ENCODE measurements around the gene HPCAL1.

Gene HPCAL1

DNA sequence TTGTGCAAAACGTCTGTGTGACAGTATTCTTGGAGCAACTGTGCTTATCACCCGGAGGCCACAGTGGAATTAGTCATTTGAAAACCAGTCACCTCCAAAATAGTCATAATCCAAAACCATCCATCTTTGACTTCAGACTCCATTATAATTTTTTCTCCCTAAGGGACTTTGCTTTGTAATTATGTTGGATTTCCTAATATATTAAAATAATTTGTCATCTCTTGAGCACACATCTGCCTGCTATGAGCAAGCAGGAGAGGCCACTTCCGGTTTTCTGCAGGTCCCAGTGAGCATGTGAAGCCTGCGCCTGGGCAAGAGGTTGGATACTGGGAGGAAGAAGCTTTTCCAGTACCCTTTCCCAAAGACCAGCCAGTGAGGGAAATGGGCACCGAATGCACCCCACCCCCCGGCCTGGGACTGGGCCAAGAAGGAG is 87.7 kb downstream of the HPCAL1 start:
- no peak for DNase-seq (ENCODE audit: low spot score)

DNA sequence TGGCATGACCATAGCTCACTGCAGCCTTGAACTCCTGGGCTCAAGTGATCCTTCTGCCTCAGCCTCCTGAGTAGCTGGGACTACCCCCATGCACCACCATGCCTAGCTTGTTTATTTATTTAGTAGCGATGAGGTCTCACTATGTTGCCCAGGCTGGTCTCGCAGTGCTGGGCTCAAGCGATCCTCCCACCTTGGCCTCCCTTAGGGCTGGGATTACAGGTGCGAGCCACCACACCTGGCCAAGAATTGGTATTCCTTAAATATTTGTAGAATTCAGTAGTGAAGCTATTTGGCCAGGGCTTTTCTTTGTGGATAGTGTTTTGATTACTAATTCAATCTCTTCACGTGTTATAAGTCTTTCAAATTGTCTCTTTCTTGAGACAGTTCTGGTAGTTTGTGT is 89.4 kb downstream of the HPCAL1 start:
- no peak for DNase-seq (ENCODE audit: low spot score)

GRCh38 chr2:10392548-10392947 is 89.8 kb downstream of the HPCAL1 start:
- DNase-seq (ENCODE audit: low spot score): no peak

DNA sequence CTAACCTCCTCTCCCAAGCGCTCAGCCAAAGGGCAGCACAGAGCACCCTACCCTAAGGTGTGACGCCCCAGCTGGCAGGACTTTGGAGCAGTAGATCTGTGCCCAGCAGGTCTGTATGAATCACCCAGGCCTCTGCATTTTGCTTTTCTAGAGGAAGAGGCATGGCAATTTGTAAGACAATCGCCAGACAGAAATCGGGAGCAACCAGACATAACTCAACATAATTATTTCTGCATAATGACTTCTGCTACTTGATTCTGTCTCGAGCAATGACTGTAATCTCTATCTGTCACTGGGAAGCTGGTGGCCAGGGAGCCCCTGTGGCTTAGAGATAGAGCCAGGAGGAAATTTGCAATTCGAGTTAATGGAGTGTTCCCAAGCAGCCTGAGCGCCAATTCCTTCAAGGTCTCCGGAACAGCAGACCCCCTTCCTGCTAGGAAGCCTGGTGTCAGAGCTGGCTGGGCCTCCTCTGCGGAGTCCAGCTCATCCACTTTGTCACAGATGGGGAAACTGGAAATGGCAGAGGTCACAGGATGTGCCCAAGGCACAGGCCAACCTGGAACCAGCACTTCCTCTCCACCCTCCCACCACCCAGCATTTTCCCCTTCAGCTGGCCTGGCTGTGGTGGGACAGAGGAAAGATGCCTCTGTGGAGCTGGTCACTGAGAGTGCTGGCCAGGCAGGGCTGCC is 90.4 kb downstream of the HPCAL1 start:
- DNase-seq (ENCODE audit: low spot score): no peak

- DNase-seq (ENCODE audit: low spot score): no peak
Measured at GRCh38 chr2:10393640-10393982, 90.9 kb downstream of the HPCAL1 start.

- no peak for DNase-seq (ENCODE audit: low spot score)
Measured at GRCh38 chr2:10395893-10396292, 93.2 kb downstream of the HPCAL1 start.

DNA sequence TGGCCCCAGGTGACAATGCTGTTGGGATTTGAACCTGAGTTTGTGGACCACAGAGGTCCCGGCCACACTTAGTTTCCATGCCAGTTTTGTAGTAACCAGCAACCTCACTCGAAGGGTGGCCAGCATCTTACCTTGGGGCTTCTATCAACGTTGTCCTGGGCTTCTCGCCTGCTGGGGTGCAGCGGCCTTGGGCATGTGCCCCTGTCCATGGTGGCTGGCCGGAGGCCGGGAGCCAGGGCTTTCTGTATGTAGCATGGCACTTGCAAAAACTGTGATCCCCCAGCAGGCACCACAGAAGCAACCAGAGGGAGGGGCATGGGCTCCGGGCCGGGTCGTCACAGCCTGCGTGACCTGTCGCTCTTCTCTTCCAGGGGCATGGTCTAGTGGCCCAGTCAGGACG is 93.8 kb downstream of the HPCAL1 start:
- DNase-seq (ENCODE audit: low spot score): no peak

- DNase-seq (ENCODE audit: low spot score): no peak
Measured at GRCh38 chr2:10397297-10397875, 94.7 kb downstream of the HPCAL1 start.

GRCh38 chr2:10397878-10398277 is 95.2 kb downstream of the HPCAL1 start:
- DNase-seq (ENCODE audit: low spot score): no peak

GRCh38 chr2:10398496-10398895 is 95.8 kb downstream of the HPCAL1 start:
- DNase-seq (ENCODE audit: low spot score): no peak

DNA sequence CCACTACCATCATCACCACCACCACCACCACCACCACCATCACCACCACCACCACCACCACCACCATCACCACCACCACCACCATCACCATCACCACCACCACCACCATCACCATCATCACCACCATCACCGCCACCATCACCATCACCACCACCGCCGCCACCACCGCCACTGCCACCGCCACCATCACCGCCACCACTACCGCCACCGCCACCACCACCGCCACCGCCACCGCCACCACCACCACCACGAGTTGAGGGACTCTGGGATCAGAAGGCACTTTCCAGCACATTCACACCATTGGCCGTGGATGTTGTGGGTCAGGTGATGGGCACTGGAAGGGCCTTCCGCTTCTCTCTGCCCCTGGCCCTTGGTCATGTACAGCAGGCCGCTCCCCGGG is 96.7 kb downstream of the HPCAL1 start:
- no peak for DNase-seq (ENCODE audit: low spot score)

- DNase-seq (ENCODE audit: low spot score): no peak
Measured at GRCh38 chr2:10400002-10400401, 97.3 kb downstream of the HPCAL1 start.

- no peak for DNase-seq (ENCODE audit: low spot score)
Measured at GRCh38 chr2:10400568-10400977, 97.9 kb downstream of the HPCAL1 start.

- peak; percentile 85 for DNase-seq (ENCODE audit: low spot score)
Measured at GRCh38 chr2:10400978-10401951, 98.6 kb downstream of the HPCAL1 start.

- DNase-seq (ENCODE audit: low spot score): no peak
Measured at GRCh38 chr2:10402062-10402585, 99.4 kb downstream of the HPCAL1 start.

DNA sequence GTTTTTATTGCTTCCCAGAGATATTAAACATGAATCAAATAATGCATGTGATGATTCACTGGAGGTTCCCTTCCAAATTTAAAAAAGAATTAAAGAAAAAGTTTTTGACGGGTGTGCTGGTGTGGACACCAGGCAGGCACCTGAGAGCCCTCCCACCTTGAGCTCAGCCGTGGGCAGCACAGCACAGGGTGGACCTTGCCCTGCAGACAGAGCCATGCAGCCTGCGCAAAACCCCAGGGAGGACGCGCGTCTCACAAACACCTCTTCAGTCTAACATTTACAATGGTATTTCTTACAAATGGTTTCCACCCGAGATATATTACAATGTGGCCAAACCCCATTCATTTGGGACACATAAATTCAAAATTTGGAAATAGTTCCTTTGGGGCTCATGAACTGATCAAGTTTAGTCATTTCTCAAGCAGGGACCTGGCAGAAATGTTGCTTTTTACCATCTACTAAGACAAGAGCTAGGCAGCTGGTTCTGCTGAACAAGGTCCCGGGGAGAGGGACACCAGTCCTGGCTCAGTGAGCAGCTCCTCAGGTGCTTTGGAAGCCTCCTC is 100.0 kb downstream of the HPCAL1 start:
- DNase-seq (ENCODE audit: low spot score): no peak

DNA sequence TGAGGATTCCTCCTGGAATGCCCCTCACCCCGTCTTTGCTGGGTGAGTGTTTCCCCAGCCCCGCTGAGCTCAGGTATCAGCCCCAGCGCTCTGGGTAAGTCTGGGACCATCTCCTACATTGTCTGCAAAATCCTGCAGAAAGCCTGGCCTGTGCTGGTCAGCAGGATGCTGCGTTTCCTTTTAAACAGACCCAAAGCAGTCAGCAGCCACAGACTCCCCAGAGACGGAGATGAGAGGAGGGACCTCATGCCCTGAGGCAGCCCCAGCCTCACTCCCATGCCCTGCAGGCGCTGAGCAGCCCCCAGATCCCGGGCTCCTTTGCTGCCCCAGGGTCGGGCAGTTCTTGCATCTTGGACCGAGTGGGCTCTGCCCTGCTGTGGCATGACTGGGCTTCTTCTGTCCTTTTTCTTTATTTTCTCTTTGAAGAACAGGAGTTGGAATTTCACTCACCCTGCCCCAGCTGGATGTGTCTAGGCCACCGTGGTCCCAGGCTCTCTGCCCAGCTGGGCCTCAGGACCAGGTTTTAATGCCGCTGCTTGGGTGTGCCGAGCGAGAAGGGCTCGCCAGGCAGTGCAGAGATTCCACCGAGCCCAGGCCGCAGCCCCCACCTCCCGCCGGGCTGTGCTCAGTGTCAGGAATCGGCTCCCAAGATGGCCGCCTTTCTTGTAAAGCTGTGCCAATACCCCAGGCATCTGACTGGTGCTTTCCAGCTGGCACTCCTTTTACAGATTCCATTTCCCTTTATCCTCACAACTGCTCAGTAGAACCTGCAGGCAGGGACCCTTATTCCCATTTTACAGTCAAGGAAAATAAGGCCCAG is 101.8 kb downstream of the HPCAL1 start:
- no peak for DNase-seq (ENCODE audit: low spot score)

DNA sequence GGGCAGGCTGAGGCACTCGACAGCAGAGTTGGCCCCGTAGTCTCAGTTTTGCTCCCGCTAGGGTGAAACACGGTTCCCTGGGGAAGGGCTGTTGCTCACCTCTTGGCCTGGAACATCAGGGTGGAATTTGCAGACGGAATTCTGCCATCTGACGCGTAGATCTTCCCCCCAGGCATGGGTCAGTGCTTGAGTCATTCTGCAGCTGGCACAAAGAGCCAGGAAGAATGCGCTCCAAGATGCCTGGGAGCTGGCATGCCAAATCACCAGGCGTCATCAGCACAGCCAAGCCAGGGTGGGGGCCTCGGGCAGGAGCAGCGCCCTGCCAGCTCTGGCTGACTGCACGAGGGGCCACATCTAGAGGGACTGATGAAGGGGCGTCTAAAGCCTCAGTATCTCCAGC is 102.7 kb downstream of the HPCAL1 start:
- peak; percentile 31 for DNase-seq (ENCODE audit: low spot score)

DNA sequence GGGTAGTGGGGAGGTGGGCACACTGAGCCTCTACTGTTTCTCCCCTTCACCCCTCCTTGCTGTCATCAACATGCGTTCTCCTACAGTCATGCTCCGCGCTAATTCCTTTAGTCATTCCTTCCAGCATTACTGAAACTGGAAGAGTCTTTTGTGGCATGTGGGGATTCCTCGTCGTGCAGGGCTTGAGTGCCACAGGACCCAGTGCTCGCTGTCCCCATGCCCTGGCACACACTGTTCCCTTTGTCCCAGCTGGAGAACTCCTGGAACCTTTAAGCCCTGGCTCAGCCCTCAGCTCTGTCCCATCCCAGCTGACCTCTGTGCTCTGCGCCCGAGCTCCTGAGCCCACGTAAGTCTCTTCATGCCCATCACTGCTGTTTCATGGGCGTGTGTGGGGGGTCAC is 103.3 kb downstream of the HPCAL1 start:
- no peak for DNase-seq (ENCODE audit: low spot score)

- DNase-seq (ENCODE audit: low spot score): no peak
Measured at GRCh38 chr2:10406491-10407188, 103.9 kb downstream of the HPCAL1 start.

- no peak for DNase-seq (ENCODE audit: low spot score)
Measured at GRCh38 chr2:10407432-10407831, 104.7 kb downstream of the HPCAL1 start.
